Gastroesophageal sphincter (tissue), 4 donors: Measurements from ENCODE around the gene P3H2. TPM values are rescaled to one million over a fixed set of nuclear protein-coding genes. Genes with fewer than 3 reads are reported as not detected.

Experiments
- ATAC-seq: fragments of 150-250 bp; one replicate; pipeline ENCODE4 v1.9.1; 2016; ENCODE audit warnings: mild to moderate bottlenecking, moderate library complexity
- H3K27ac ChIP-seq, 4 donors: fragments of 200-600 bp; sonication (generic) in 3 of 4; 1 replicate in 3 of 4; 2 replicates in 1 of 4; pipeline ENCODE4 v1.5.1; 2016 to 2019
- H3K27me3 ChIP-seq: fragments of 200-600 bp; sonication (generic); one replicate; pipeline ENCODE4 v1.5.1; 2019
- H3K36me3 ChIP-seq, 2 donors: fragments of 200-600 bp; sonication (generic); one replicate each; pipeline ENCODE4 v1.5.1; 2019; ENCODE audit warnings: control low read depth in 1 of 2
- H3K4me1 ChIP-seq, 3 donors: fragments of 200-600 bp; sonication (generic); 1 replicate in 2 of 3; 2 replicates in 1 of 3; pipeline ENCODE4 v1.5.1; 2016 to 2019; ENCODE audit warnings: control low read depth in 2 of 3
- H3K4me3 ChIP-seq, 2 donors: fragments of 200-600 bp; sonication (generic); one replicate each; pipeline ENCODE4 v1.5.1; 2019; ENCODE audit warnings: mild to moderate bottlenecking in 1 of 2, moderate library complexity in 1 of 2
- H3K9me3 ChIP-seq, 3 donors: fragments of 200-600 bp; sonication (generic); one replicate each; pipeline ENCODE4 v1.5.1; 2017 to 2019; ENCODE audit warnings: control low read depth in 2 of 3
- CTCF ChIP-seq, 4 experiments: fragments of 200-600 bp in 2 of 4; fragments of 450-650 bp in 2 of 4; sonication (generic) in 1 of 4; IDR thresholded peaks; one replicate each; pipeline ENCODE4 v1.5.1; 2017 to 2019; ENCODE audit warnings: antibody characterized with exemption in 4 of 4, mild to moderate bottlenecking in 2 of 4, moderate library complexity in 2 of 4
- EP300 ChIP-seq: sonication (generic); formaldehyde crosslinking; IDR thresholded peaks from one replicate; pipeline ENCODE4 v1.6.1; 2017; ENCODE audit warnings: antibody characterized with exemption, mild to moderate bottlenecking
- POLR2A ChIP-seq, 2 donors: fragments of 450-650 bp; IDR thresholded peaks; one replicate each; pipeline ENCODE4 v1.6.1; 2017; ENCODE audit warnings: antibody characterized with exemption in 2 of 2, mild to moderate bottlenecking in 2 of 2, moderate library complexity in 1 of 2
- POLR2AphosphoS5 ChIP-seq: sonication (generic); formaldehyde crosslinking; IDR thresholded peaks from one replicate; pipeline ENCODE4 v1.6.1; 2017; ENCODE audit warnings: antibody characterized with exemption
- WGBS, 2 donors: methylation state at CpG; one replicate each; pipeline ENCODE4 v1.1.5; 2018; ENCODE audit warnings: low coverage in 1 of 2; 5-methylcytosine and 5-hydroxymethylcytosine counted together
- total RNA-seq, 4 donors: library from RNA; depleted of rRNA; stranded (reverse); fragments of >200 nt; gene quantifications; one replicate each; pipeline ENCODE4 v1.1.0, GENCODE V29; 2016

Gene P3H2
- total RNA-seq, 4 donors from 2014 or later: 10.6 to 55.9 (median 36.2) TPM

GRCh38 chr3:190031887-190032752 lies 88.6 kb downstream of the P3H2 start:
- H3K27ac ChIP-seq: no peak overlapping the region
- peaks cover 0 to 11% (median 0%) of the 10 kb centered on the region in 3 donors for H3K4me1 ChIP-seq
- no peak for ATAC-seq
- no peaks in the 10 kb centered on the region for H3K27me3 ChIP-seq
- H3K36me3 ChIP-seq: no peaks in the 10 kb centered on the region
- H3K4me3 ChIP-seq: no peak overlapping the region
- TF ChIP-seq CTCF (IDR thresholded peaks at IDR 0.05) (no peak), POLR2A (IDR thresholded peaks at IDR 0.05) (no peak), EP300 (no peak), POLR2AphosphoS5 (no peak)
- H3K9me3 ChIP-seq: no peaks in the 10 kb centered on the region
- 35 to 40% methylated on average over 1 of the region's 1 CpG for whole genome bisulfite sequencing, 2 donors

DNA sequence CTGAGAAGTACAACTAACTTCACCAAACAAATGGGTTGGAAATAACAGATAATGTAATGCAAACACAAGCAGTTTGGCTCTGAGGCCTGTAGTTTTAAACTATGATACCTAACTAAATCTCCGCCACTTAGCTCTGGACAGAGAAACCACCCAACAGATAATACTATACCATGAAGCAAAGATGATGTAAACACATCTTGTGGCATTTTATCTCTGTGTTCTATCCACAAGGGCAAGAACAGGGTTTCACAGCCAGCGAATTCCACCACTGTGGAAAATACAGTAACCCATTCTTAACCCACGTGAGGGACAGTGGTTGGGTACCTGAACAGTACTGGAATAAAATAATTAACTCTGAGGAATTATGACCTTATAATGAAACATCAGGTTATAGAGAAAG lies 93.6 kb downstream of the P3H2 start:
- no peak overlapping the region for H3K4me3 ChIP-seq
- no peaks in the 10 kb centered on the region for H3K27me3 ChIP-seq
- no peak for ATAC-seq
- no peak for TF ChIP-seq POLR2AphosphoS5
- H3K4me1 ChIP-seq: peaks cover 0 to 3% (median 0%) of the 10 kb centered on the region in 3 donors
- no peaks in the 10 kb centered on the region for H3K9me3 ChIP-seq
- H3K36me3 ChIP-seq: no peaks in the 10 kb centered on the region
- 80 to 93% methylated on average over 3 of the region's 3 CpGs for WGBS, 2 donors
- H3K27ac ChIP-seq: no peak overlapping the region

DNA sequence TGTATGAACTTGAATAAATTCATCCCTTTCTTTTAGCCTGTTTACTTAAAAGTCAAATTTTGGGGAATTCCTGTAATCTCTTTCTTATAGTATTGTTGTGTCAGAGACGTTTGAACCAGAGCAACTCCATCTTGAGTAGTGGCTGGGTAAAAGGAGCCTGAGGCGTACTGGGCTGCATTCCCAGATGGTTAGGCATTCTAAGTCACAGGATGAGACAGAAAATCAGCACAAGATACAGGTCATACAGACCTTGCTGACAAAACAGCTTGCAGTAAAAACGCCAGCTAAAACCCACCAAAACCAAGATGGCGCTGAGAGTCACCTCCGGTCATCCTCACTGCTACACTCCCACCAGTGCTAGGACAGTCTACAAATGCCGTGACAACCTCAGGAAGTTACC lies 94.5 kb downstream of the P3H2 start:
- no peak for TF ChIP-seq POLR2AphosphoS5
- TF ChIP-seq CTCF (IDR thresholded peaks at IDR 0.05): no peak
- no peak for TF ChIP-seq POLR2A (IDR thresholded peaks at IDR 0.05)
- no peak for TF ChIP-seq EP300
- H3K27ac ChIP-seq: no peak overlapping the region

DNA sequence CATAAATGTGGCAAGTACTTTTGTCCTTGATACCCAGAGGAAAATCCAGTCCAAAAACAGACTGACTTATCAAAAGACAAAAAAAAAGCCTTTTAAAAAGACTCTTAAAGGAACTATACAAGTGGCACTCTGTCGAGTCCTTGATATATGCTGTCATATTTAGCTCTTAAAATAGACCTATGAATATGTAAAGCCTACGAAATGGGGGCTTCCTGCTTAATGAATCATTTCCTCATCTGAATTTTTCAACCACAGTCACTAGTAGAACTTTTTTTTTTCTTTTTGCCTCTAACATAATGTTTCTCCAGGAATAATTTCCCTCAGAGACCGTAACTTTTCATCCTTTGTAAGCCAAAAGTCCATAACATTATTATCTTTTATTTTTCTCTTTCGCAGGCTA lies 95.8 kb downstream of the P3H2 start:
- 67 to 71% methylated on average over 4 of the region's 4 CpGs for WGBS, 2 donors
- Histone ChIP-seq H3K4me3 (no peak overlapping the region), H3K27me3 (no peaks in the 10 kb centered on the region), H3K4me1 (no peaks in the 10 kb centered on the region), H3K9me3 (no peaks in the 10 kb centered on the region), H3K27ac (no peak overlapping the region), H3K36me3 (no peaks in the 10 kb centered on the region)
- ATAC-seq: no peak
- TF ChIP-seq POLR2A (IDR thresholded peaks at IDR 0.05) (no peak), CTCF (IDR thresholded peaks at IDR 0.05) (no peak), EP300 (no peak), POLR2AphosphoS5 (no peak)

More for the DNA sequence above, 94.5 kb downstream of the P3H2 start:
- no peaks in the 10 kb centered on the region for H3K4me1 ChIP-seq
- H3K4me3 ChIP-seq: no peak overlapping the region
- no peak for ATAC-seq
- 83 to 100% methylated on average over 4 of the region's 6 CpGs for WGBS, 2 donors
- H3K27me3 ChIP-seq: no peaks in the 10 kb centered on the region
- H3K36me3 ChIP-seq: no peaks in the 10 kb centered on the region
- no peaks in the 10 kb centered on the region for H3K9me3 ChIP-seq

GRCh38 chr3:190019844-190020243 lies 100.9 kb downstream of the P3H2 start:
- H3K9me3 ChIP-seq: no peaks in the 10 kb centered on the region
- H3K4me1 ChIP-seq: peaks cover 0 to 17% (median 3%) of the 10 kb centered on the region in 3 donors
- no peaks in the 10 kb centered on the region for H3K27me3 ChIP-seq
- no peak overlapping the region for H3K4me3 ChIP-seq
- TF ChIP-seq EP300 (no peak), POLR2A (IDR thresholded peaks at IDR 0.05) (no peak), POLR2AphosphoS5 (no peak), CTCF (IDR thresholded peaks at IDR 0.05) (no peak)
- WGBS, 2 donors: 50 to 100% methylated on average over 1 to 2 of the region's 2 CpGs
- H3K36me3 ChIP-seq: no peaks in the 10 kb centered on the region
- no peak for ATAC-seq
- H3K27ac ChIP-seq: no peak overlapping the region
